Fibroblast of lung (primary cell): ENCODE measurements around the gene TNK1.

ENCODE experiments used
- CTCF ChIP-seq, 2 donors: IDR thresholded peaks in 1 of 2; conservative IDR thresholded peaks in 1 of 2; 1 replicate in 1 of 2; 2 replicates in 1 of 2; pipeline ENCODE4 v1.5.1; 2011 to 2012; ENCODE audit warnings: low read length in 2 of 2, control low read depth in 1 of 2, inconsistent platforms in 1 of 2, low read depth in 1 of 2, mild to moderate bottlenecking in 1 of 2
- EZH2 ChIP-seq: IDR thresholded peaks from 2 replicates; pipeline ENCODE4 v1.5.1; 2012; ENCODE audit warnings: low read length, control low read depth, mild to moderate bottlenecking; ENCODE audit errors: missing control alignments

- TF ChIP-seq CTCF (conservative IDR thresholded peaks at IDR 0.05 in 1 of 2, IDR thresholded peaks at IDR 0.05 in 1 of 2; ENCODE audit: low read depth in 1 of 2, low read length in 2 of 2) (no peak), EZH2 (no peak)
Observed at GRCh38 chr17:7352910-7353635, 27.8 kb upstream of the TNK1 start.
